ENCODE results near the gene RAB18. TPM values are rescaled to one million over a fixed set of nuclear protein-coding genes. Genes with fewer than 3 reads are reported as not detected.

RAB18 gene
- total RNA-seq, 1 experiment from 2014 or later: 68.1 TPM

GRCh38 chr10:27457261-27457945 lies 46.7 kb upstream of the RAB18 start:
- intact Hi-C loops (cut with micrococcal nuclease): no loop called here
- Histone ChIP-seq H3K36me3 (ENCODE audit: control insufficient read depth in 1 of 2, insufficient read depth in 2 of 2, low read length in 2 of 2) (no peaks in the 10 kb centered on the region), H3K79me2 (ENCODE audit: insufficient read depth, low read length) (no peaks in the 10 kb centered on the region), H3K4me2 (ENCODE audit: low read length) (no peak overlapping the region), H4K20me1 (ENCODE audit: insufficient read depth) (no peaks in the 10 kb centered on the region), H2AFZ (ENCODE audit: low read depth, low read length, poor library complexity, severe bottlenecking) (no peak overlapping the region), H3K9me2 (ENCODE audit: insufficient read depth) (no peaks in the 10 kb centered on the region), H3K27me3 (ENCODE audit: insufficient read depth, low read length) (no peaks in the 10 kb centered on the region), H3K4me1 (ENCODE audit: control insufficient read depth in 1 of 2, insufficient read depth in 2 of 2, low read length in 2 of 2) (no peaks in the 10 kb centered on the region), H3K4me3 (replicated peaks in 1 of 2; ENCODE audit: low read depth in 1 of 2, low read length in 2 of 2) (no peak overlapping the region), H3K27ac (ENCODE audit: low read depth, low read length) (no peak overlapping the region), H3K9me3 (ENCODE audit: control insufficient read depth in 1 of 2, insufficient read depth in 1 of 2, low read depth in 1 of 2, low read length in 2 of 2) (no peaks in the 10 kb centered on the region), H3K9ac (ENCODE audit: low read length) (no peak overlapping the region)
- ChIA-PET RAD21 (ENCODE audit: low non-redundant PET in 1 of 2, low total read pairs in 2 of 2, uncharacterized antibody in 2 of 2, unreplicated experiment in 2 of 2) (no interaction called here), POLR2A (no interaction called here), CTCF (no interaction called here)
- DNase-seq (ENCODE audit: low read depth, low spot score) (no peak), ATAC-seq (no peak)
- TF ChIP-seq EZH2phosphoT487 (IDR thresholded peaks at IDR 0.05; ENCODE audit: borderline replicate concordance) (no peak), YY1 (IDR thresholded peaks at IDR 0.05; ENCODE audit: extremely low read depth, insufficient replicate concordance, low read depth, low read length) (no peak), RAD21 (IDR thresholded peaks at IDR 0.05; ENCODE audit: low read depth) (no peak), ZBTB33 (IDR thresholded peaks at IDR 0.05; ENCODE audit: extremely low read depth, insufficient replicate concordance, low read length) (no peak)
- no TSS peak for BruUV-seq (replicated peaks)

- no peaks in the 10 kb centered on the region for H3K36me3 ChIP-seq (ENCODE audit: control insufficient read depth in 1 of 2, insufficient read depth in 2 of 2, low read length in 2 of 2)
- DNase-seq (ENCODE audit: low read depth, low spot score) (no peak), ATAC-seq (no peak)
- H3K9me3 ChIP-seq (ENCODE audit: control insufficient read depth in 1 of 2, insufficient read depth in 1 of 2, low read depth in 1 of 2, low read length in 2 of 2): no peaks in the 10 kb centered on the region
- ChIA-PET POLR2A (no interaction called here), CTCF (no interaction called here), RAD21 (ENCODE audit: low non-redundant PET in 1 of 2, low total read pairs in 2 of 2, uncharacterized antibody in 2 of 2, unreplicated experiment in 2 of 2) (no interaction called here)
- no peaks in the 10 kb centered on the region for H3K27me3 ChIP-seq (ENCODE audit: insufficient read depth, low read length)
- H3K4me2 ChIP-seq (ENCODE audit: low read length): no peak overlapping the region
- no peak overlapping the region for H3K4me3 ChIP-seq (replicated peaks in 1 of 2; ENCODE audit: low read depth in 1 of 2, low read length in 2 of 2)
- no peak overlapping the region for H2AFZ ChIP-seq (ENCODE audit: low read depth, low read length, poor library complexity, severe bottlenecking)
- no TSS peak for BruUV-seq (replicated peaks)
- H3K4me1 ChIP-seq (ENCODE audit: control insufficient read depth in 1 of 2, insufficient read depth in 2 of 2, low read length in 2 of 2): no peaks in the 10 kb centered on the region
- no peaks in the 10 kb centered on the region for H3K9me2 ChIP-seq (ENCODE audit: insufficient read depth)
- no peak overlapping the region for H3K9ac ChIP-seq (ENCODE audit: low read length)
- no peaks in the 10 kb centered on the region for H3K79me2 ChIP-seq (ENCODE audit: insufficient read depth, low read length)
- intact Hi-C loops (cut with micrococcal nuclease): no loop called here
- H4K20me1 ChIP-seq (ENCODE audit: insufficient read depth): no peaks in the 10 kb centered on the region
- H3K27ac ChIP-seq (ENCODE audit: low read depth, low read length): no peak overlapping the region
- TF ChIP-seq MAX (IDR thresholded peaks at IDR 0.05) (no peak), SRF (IDR thresholded peaks at IDR 0.05; ENCODE audit: low read depth) (no peak), SIN3A (IDR thresholded peaks at IDR 0.05; ENCODE audit: low read depth) (no peak), CEBPB (IDR thresholded peaks at IDR 0.05; ENCODE audit: low read depth) (no peak), YY1 (IDR thresholded peaks at IDR 0.05; ENCODE audit: extremely low read depth, insufficient replicate concordance, low read depth, low read length) (no peak), ELF1 (IDR thresholded peaks at IDR 0.05; ENCODE audit: borderline replicate concordance, low read depth) (no peak), POLR2AphosphoS5 (IDR thresholded peaks at IDR 0.05; ENCODE audit: low read depth, low read length) (no peak), EGR1 (IDR thresholded peaks at IDR 0.05; ENCODE audit: low read depth) (no peak), CTCF (IDR thresholded peaks at IDR 0.05 in 2 of 3, conservative IDR thresholded peaks at IDR 0.05 in 1 of 3; ENCODE audit: borderline replicate concordance in 1 of 3, insufficient read depth in 1 of 3, low read depth in 2 of 3, low read length in 2 of 3) (no peak)
Observed at GRCh38 chr10:27457966-27458365, 46.1 kb upstream of the RAB18 start.

All from HCT116 (cell line).